Endometrial microvascular endothelial cells (primary cell): ENCODE measurements around the gene C16orf95. TPM values are rescaled to one million over a fixed set of nuclear protein-coding genes. Genes with fewer than 3 reads are reported as not detected.

Source experiments
- in situ Hi-C: cut with HindIII; loops from 2 replicates; pipeline ENCODE4 v1.10.0; 2017; ENCODE audit warnings: low sequenced_read_pairs, low pct_unique_long_range_greater_than_20kb; ENCODE audit errors: inconsistent ontology term
- total RNA-seq: library from RNA; depleted of rRNA; stranded (reverse); fragments of >200 nt; gene quantifications from one replicate; pipeline ENCODE4 v1.2.3, GENCODE V29; 2015; ENCODE audit errors: inconsistent ontology term

C16orf95 gene
- total RNA-seq, 1 donor from 2014 or later: 3.8 TPM

- in situ Hi-C loops: no loop called here
Measured at GRCh38 chr16:87321336-87322107, 4.3 kb upstream of the C16orf95 start.

GRCh38 chr16:87320510-87321227 lies 3.5 kb upstream of the C16orf95 start:
- in situ Hi-C loops: no loop called here

GRCh38 chr16:87319997-87320491 lies 2.9 kb upstream of the C16orf95 start:
- in situ Hi-C loops: no loop called here

GRCh38 chr16:87319011-87319410 lies 1.8 kb upstream of the C16orf95 start:
- in situ Hi-C loops: no loop called here

DNA sequence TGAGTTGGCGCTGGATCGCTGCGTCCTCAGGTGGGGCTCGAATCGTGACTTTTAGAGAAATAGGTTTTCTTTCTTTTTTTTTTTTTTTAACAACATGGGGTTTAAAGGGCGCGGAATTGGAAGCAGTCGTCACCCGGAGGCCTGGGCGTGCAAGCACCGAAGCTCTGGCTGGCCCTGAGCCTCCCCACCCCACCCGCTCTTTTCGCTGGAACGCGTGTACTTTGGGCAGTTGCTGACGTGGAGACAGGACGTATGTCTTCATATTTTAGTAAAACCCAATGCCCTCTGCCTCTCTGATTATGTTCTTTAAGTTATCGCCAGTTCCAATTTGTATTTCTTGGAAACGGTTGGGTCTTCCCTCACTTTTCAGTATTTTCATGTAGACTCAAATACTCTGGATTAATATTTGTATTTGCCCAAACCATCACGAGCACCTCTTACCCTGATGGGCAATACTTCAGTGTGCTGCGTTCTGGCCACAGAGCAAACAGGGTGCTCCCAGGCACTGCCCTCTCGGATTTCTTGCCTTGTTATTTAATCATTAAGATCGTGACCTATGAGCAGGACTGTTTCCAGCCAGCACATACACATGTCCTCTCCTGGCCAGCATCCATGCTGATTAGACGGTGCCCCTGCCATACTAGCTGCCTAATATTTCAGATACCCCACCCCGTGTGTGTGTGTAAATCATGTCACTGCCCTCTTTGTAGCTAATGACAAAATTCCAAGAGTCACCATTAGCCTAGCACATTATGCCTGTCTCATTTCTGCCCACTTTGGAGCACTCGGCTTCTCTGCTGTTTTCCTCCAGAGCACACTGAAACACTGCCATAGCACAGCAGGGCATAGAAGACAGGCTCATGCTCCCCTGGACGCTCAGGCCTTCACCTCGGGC lies 805 bp upstream of the C16orf95 start:
- in situ Hi-C loops: no loop called here

DNA sequence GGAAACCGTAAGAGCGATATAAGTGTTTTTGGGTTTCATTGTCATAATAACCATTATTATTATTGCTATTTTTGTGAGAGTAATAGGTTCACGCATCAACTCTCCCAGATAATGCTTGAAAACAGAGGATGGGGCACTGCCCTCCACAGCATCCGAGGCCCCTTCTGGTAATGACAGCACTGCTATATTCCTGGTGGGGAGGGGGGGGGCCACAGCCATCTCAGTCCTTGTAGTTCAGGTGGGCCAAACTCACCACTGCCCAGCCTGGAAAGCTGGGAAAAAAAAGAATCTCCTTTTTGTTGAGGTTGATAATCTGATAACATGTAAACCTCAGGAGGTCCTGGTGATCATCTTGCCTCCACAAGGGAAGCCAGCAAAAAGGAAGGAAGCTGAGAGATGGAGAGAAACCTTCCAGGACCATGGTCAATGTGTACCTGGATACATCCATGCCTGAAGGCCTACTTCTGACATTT lies 706 bp downstream of the C16orf95 start:
- in situ Hi-C loops: no loop called here

DNA sequence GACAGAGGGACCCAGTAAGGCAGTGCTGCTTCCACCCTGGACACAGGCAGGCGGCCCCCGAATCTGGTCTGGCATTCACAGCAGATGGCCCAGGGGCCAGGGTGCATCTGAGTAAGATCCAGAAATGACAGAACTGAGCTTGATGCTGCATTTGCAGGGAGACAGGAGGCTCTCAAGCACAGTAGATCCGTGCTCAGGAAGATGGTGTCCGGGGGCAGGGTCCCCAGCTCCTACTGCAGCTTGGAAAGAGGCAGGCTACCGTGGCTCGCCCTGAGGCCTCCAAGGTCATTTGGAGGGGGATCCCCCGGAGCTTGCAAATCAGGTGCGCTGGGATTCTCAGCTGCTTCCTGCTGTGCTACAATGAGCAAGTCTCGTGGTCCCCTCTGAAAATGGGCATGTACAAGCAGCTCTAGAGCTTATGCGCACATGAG lies 2.2 kb downstream of the C16orf95 start:
- in situ Hi-C loops: no loop called here

GRCh38 chr16:87312008-87312407 lies 5.2 kb downstream of the C16orf95 start:
- in situ Hi-C loops: no loop called here

DNA sequence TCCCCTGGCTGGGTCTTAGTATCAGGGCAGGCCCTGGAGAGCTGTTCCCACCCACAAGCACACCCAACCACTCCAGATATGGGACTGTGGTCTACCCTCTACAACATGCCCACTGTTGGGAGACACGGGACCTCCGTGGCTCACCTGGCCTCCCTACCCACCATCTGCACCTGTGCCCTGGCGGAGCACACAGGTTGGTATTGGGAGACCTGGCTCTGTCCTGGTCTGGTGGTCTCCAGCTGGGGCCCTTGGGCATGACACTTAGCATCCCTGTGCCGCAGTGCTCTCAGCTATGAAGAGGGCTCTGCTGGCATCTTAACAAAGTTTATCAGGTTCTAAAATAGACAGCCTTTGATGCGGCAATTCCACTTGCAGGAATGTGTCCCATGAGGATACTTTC lies 5.8 kb downstream of the C16orf95 start:
- in situ Hi-C loops: no loop called here

GRCh38 chr16:87310610-87311009 lies 6.6 kb downstream of the C16orf95 start:
- in situ Hi-C loops: no loop called here

GRCh38 chr16:87309620-87310525 lies 7.3 kb downstream of the C16orf95 start:
- in situ Hi-C loops: no loop called here

DNA sequence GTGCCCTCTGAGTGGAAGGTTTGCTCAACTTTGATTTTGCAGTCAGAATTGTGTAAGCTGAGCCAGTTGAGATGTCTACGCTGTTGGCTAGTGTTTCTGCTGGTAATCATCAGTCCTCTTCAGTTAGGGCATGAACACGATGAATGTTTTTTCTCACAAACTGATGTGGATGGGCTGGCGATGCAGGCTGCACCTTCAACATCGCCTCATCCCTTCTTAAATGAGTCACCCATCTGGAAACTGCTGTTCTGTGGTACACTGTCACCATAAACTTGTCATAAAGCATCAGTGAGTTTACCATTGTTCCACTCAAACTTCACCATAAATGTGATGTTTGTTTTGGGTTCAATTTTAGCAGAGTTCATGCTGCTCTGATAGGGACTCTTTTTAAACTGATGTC lies 8.4 kb downstream of the C16orf95 start:
- in situ Hi-C loops: no loop called here

DNA sequence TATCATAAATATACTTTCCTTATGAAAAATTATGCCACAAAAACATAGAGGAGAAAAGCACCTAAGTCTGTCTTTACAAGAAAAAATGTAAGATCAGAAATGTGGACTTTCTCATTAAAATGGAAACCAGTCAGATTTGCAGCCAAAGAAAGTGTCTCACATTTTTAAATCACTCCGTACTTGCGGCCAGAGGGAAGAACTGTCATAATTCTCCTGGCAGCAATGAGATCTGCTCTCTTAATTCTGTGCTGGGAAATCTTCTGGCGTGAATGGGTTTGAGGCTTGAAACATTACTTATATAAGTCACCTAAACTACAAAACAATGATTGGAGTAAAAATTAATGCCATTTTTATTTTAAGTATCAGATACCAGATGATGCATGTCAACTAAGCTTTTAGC lies 10.7 kb downstream of the C16orf95 start:
- in situ Hi-C loops: no loop called here

GRCh38 chr16:87305505-87306391 lies 11.4 kb downstream of the C16orf95 start:
- in situ Hi-C loops: no loop called here

- in situ Hi-C loops: no loop called here
Measured at GRCh38 chr16:87304951-87305350, 12.2 kb downstream of the C16orf95 start.

DNA sequence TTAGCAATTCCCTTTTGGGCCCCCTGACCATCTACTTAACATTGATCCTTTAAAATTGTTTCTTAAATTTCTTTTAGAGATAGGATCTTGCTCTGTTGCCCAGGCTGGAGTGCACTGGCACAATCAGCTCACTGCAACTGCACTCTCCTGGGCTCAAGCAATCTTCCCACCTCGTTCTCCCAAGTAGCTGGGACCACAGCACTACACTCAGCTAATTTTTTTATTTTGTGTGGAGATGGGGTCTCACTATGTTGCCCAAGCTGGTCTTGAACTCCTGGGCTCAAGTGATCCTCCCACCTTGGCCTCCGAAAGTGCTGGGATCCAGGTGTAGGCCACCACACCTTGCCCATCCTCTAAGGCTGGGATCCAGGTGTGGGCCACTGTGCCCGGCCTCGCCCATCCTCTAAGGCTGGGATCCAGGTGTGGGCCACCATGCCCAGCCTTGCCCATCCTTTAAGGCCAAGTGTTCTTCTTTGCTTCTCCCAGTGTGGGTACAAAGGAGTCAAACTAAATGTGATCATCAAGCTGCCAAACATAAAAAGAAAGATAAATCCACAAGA lies 13.2 kb downstream of the C16orf95 start:
- in situ Hi-C loops: no loop called here

- in situ Hi-C loops: no loop called here
Measured at GRCh38 chr16:87303431-87303930, 13.7 kb downstream of the C16orf95 start.
